Activated T-cell treated with anti-CD3 and anti-CD28 coated beads for 1 hour (primary cell): ENCODE data around the gene TRIM27.
"Not testable (repeated sequence)": the region's sequence is repeated elsewhere in the genome, so short reads cannot be mapped to it uniquely, and the experiment has no call there.

Experiments
- DNase-seq: peaks from one replicate; pipeline ENCODE4 v3.0.0-alpha.2; 2020; ENCODE audit warnings: low read depth

Gene TRIM27

GRCh38 chr6:28896505-28897368, 27.0 kb downstream of the TRIM27 start:
- peak; percentile 22 for DNase-seq

- DNase-seq, result peak; percentile 80
These were observed 28.5 kb downstream of the TRIM27 start for GRCh38 chr6:28895131-28895812.

GRCh38 chr6:28893172-28893799, 30.5 kb downstream of the TRIM27 start:
- no peak for DNase-seq

GRCh38 chr6:28892525-28892924, 31.3 kb downstream of the TRIM27 start:
- DNase-seq, result no peak

GRCh38 chr6:28887796-28888496, 35.8 kb downstream of the TRIM27 start:
- no peak for DNase-seq

GRCh38 chr6:28886079-28886439, 37.7 kb downstream of the TRIM27 start:
- DNase-seq, result no peak

GRCh38 chr6:28884423-28885131, 39.2 kb downstream of the TRIM27 start:
- DNase-seq, result peak; percentile 56

- DNase-seq, result peak; percentile 47
These were observed 42.6 kb downstream of the TRIM27 start for GRCh38 chr6:28880894-28881780.

GRCh38 chr6:28880519-28880893, 43.3 kb downstream of the TRIM27 start:
- DNase-seq, result no peak

- DNase-seq, result no peak
These were observed 47.1 kb downstream of the TRIM27 start for GRCh38 chr6:28876710-28877109.

GRCh38 chr6:28875191-28875747, 48.5 kb downstream of the TRIM27 start:
- no peak for DNase-seq

- not testable (repeated sequence) for DNase-seq
These were observed 51.5 kb downstream of the TRIM27 start for GRCh38 chr6:28872157-28872817.

GRCh38 chr6:28871335-28872156, 52.2 kb downstream of the TRIM27 start:
- no peak for DNase-seq

GRCh38 chr6:28868873-28869272, 54.9 kb downstream of the TRIM27 start:
- no peak for DNase-seq

GRCh38 chr6:28867086-28867409, 56.7 kb downstream of the TRIM27 start:
- DNase-seq, result no peak

- peak; percentile 57 for DNase-seq
These were observed 57.3 kb downstream of the TRIM27 start for GRCh38 chr6:28866205-28867085.

- no peak for DNase-seq
These were observed 58.2 kb downstream of the TRIM27 start for GRCh38 chr6:28865401-28866204.
